LNCaP clone FGC (cell line): ENCODE measurements around the gene CDK8.

Source experiments
- DNase-seq: peaks from one replicate; pipeline ENCODE4 v3.0.0-alpha.2; 2011; ENCODE audit warnings: low read depth
- H3K4me3 ChIP-seq: 2 replicates; pipeline ENCODE4 v1.5.1; 2011; ENCODE audit warnings: mild to moderate bottlenecking, low read depth, low read length, control low read depth
- TF ChIP-seq, protein P1 (sequence below): IDR thresholded peaks from 2 replicates; pipeline ENCODE4 v1.5.1; 2012; ENCODE audit warnings: mild to moderate bottlenecking; ENCODE audit not compliant: control insufficient read depth, insufficient read depth; ENCODE audit errors: extremely low read depth

The CDK8 gene

DNA sequence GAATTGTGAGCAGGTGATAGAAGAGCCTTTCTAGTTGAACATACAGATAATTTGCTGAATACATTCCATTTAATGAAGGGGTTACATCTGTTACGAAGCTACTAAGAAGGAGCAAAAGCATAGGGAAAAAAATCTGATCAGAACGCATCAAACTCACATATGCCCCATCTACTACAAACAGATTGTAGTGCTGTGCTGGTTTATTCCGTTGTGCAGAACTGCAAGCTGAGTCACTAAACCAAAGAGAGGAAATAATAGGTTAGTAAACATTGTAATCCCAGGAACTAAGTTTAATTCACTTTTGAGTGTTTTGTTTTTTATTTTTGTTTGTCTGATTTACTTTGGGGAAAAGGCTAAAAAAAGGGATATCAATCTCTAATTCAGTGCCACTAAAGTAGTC, 136.3 kb downstream of the CDK8 start:
- H3K4me3 ChIP-seq = no peak overlapping the region
- TF ChIP-seq, protein P1, sequence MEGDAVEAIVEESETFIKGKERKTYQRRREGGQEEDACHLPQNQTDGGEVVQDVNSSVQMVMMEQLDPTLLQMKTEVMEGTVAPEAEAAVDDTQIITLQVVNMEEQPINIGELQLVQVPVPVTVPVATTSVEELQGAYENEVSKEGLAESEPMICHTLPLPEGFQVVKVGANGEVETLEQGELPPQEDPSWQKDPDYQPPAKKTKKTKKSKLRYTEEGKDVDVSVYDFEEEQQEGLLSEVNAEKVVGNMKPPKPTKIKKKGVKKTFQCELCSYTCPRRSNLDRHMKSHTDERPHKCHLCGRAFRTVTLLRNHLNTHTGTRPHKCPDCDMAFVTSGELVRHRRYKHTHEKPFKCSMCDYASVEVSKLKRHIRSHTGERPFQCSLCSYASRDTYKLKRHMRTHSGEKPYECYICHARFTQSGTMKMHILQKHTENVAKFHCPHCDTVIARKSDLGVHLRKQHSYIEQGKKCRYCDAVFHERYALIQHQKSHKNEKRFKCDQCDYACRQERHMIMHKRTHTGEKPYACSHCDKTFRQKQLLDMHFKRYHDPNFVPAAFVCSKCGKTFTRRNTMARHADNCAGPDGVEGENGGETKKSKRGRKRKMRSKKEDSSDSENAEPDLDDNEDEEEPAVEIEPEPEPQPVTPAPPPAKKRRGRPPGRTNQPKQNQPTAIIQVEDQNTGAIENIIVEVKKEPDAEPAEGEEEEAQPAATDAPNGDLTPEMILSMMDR = no peak
- no peak for DNase-seq

DNA sequence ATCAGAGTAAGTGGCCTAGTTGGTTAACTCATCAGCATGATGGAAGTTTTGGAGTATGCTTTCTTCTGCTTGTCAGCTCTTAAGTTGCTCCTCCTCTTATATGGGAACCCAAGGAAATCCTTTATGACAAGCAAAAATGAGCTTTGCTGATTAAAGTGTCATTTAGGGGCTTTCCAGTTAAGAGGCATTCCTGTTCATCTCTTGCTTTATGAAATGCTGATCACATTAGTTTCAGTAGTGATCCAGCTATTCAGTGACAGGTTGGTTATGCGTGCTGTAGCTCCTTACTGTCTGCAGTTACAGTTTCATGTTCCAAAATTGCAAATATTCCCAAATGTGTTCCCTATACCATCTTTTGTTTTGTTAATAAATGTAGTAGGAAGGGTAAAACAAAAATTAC, 146.6 kb downstream of the CDK8 start:
- DNase-seq = no peak
- TF ChIP-seq, protein P1 = no peak
- no peak overlapping the region for H3K4me3 ChIP-seq

DNA sequence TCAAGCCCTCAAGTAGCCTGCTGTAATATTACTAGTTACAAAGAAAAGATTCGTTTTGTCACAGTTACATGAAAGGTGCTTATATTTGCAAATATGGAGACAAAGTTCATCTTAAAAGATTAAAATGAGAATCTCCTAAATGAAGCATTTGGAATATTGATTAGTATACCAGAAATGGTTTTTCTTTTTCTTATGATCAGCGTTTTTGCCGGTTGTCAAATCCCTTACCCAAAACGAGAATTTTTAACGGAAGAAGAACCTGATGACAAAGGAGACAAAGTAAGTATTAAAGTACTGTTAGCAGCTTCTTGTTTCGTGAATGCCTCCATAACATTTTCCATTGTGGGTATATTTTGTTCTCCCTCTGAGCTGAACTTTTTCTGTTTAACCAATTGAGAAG, 147.1 kb downstream of the CDK8 start:
- no peak for DNase-seq
- H3K4me3 ChIP-seq = no peak overlapping the region
- TF ChIP-seq, protein P1 = no peak

- DNase-seq = peak; percentile 95
- TF ChIP-seq, protein P1 = no peak
- H3K4me3 ChIP-seq = no peak overlapping the region
Measured at GRCh38 chr13:26401578-26402021, 147.7 kb downstream of the CDK8 start.

DNA sequence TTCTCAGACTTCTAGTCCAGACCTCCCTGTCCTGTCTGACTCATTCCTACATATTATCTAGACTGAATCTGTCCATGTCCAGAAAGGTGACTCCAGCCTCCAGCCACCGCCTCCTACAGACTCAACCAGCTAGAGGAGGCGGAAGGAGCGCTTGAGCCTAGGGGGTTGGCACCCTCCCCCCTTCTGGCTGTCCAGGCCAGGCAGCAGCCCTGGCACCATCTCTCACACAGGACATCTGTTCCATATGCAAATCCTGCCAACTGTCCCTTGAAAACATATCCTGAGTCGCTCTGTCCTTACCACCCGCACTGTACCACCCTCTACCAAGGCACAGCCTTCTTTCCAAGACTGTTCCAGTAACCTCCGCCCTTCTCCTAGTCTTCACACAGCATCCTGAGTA, 152.9 kb downstream of the CDK8 start:
- DNase-seq = no peak
- TF ChIP-seq, protein P1 = no peak
- H3K4me3 ChIP-seq = no peak overlapping the region

DNA sequence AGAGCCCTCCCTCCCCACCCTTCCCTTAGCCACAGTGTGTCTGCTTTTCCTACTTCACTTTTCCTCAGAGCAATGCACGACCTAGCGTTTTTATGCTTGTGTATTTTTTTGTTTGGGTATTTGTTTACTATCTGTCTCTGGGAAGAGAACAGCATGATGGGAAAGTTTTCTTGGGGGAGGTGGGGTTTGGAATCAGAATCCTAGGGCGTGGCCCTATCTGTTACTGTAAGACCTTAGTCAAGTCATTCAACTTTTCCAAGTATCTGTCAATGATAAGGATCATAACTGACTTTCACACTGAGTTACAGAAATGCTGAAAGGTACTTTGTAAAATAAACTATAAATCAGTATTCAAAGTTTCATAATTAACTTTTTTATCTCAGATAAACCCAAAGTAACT, 157.3 kb downstream of the CDK8 start:
- no peak for DNase-seq
- TF ChIP-seq, protein P1 = no peak
- H3K4me3 ChIP-seq = no peak overlapping the region

GRCh38 chr13:26412263-26412662, 158.3 kb downstream of the CDK8 start:
- no peak for DNase-seq
- H3K4me3 ChIP-seq = no peak overlapping the region
- TF ChIP-seq, protein P1 = no peak
